Ovary (tissue), 3 donors: ENCODE results near the gene PROZ.

Source experiments
- CTCF ChIP-seq, 3 donors: fragments of 450-650 bp in 2 of 3; fragments of 200-600 bp in 1 of 3; IDR thresholded peaks; one replicate each; pipeline versions ENCODE4 v1.5.1 to v1.8.0; 2016 to 2022; ENCODE audit warnings: antibody characterized with exemption in 3 of 3, mild to moderate bottlenecking in 1 of 3
- POLR2A ChIP-seq: fragments of 450-650 bp; IDR thresholded peaks from one replicate; pipeline ENCODE4 v1.6.1; 2017; ENCODE audit warnings: antibody characterized with exemption, mild to moderate bottlenecking, moderate library complexity
- donor health status: DM: no; HTN: no; CAD: no.

DNA sequence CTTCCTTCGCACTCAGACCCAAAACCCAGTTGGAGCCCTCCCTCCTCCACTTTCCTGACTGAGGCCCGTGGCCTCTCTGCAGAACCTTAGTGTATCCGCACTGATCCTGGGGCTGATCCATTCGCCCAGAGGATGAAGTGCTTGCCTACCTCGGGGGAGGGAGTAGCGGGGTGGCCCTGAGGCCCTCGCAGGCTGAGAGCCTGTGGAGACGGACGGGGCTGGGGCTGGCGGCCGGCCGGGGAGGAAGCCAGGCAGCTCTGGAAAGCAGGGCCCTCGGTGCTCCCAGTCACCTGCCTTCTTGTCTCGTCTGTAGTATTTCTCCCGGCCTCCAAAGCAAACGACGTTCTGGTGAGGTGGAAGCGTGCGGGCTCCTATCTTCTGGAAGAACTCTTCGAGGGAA, 1.3 kb downstream of the PROZ start:
- TF ChIP-seq CTCF (IDR thresholded peaks at IDR 0.05) (no peak), POLR2A (no peak)
